Astrocyte (in vitro differentiated cells and primary cell): Measurements from ENCODE around the gene CENPX.

Experiments used
- EZH2 ChIP-seq: IDR thresholded peaks from 2 replicates; pipeline ENCODE4 v1.6.1; 2012; ENCODE audit warnings: mild to moderate bottlenecking, low read length, inconsistent platforms; ENCODE audit not compliant: insufficient read depth
- TF ChIP-seq, protein P1 (sequence below): IDR thresholded peaks from 2 replicates; pipeline ENCODE4 v1.5.1; 2011; ENCODE audit warnings: low read depth, mild to moderate bottlenecking, inconsistent platforms, low read length, moderate library complexity; ENCODE audit not compliant: insufficient read depth

GRCh38 chr17:81980707-81981343 lies 41.9 kb downstream of the CENPX start:
- TF ChIP-seq, protein P1, sequence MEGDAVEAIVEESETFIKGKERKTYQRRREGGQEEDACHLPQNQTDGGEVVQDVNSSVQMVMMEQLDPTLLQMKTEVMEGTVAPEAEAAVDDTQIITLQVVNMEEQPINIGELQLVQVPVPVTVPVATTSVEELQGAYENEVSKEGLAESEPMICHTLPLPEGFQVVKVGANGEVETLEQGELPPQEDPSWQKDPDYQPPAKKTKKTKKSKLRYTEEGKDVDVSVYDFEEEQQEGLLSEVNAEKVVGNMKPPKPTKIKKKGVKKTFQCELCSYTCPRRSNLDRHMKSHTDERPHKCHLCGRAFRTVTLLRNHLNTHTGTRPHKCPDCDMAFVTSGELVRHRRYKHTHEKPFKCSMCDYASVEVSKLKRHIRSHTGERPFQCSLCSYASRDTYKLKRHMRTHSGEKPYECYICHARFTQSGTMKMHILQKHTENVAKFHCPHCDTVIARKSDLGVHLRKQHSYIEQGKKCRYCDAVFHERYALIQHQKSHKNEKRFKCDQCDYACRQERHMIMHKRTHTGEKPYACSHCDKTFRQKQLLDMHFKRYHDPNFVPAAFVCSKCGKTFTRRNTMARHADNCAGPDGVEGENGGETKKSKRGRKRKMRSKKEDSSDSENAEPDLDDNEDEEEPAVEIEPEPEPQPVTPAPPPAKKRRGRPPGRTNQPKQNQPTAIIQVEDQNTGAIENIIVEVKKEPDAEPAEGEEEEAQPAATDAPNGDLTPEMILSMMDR, result no peak
- no peak for TF ChIP-seq EZH2
